Measurements from ENCODE around the gene SH3RF3.

DNA sequence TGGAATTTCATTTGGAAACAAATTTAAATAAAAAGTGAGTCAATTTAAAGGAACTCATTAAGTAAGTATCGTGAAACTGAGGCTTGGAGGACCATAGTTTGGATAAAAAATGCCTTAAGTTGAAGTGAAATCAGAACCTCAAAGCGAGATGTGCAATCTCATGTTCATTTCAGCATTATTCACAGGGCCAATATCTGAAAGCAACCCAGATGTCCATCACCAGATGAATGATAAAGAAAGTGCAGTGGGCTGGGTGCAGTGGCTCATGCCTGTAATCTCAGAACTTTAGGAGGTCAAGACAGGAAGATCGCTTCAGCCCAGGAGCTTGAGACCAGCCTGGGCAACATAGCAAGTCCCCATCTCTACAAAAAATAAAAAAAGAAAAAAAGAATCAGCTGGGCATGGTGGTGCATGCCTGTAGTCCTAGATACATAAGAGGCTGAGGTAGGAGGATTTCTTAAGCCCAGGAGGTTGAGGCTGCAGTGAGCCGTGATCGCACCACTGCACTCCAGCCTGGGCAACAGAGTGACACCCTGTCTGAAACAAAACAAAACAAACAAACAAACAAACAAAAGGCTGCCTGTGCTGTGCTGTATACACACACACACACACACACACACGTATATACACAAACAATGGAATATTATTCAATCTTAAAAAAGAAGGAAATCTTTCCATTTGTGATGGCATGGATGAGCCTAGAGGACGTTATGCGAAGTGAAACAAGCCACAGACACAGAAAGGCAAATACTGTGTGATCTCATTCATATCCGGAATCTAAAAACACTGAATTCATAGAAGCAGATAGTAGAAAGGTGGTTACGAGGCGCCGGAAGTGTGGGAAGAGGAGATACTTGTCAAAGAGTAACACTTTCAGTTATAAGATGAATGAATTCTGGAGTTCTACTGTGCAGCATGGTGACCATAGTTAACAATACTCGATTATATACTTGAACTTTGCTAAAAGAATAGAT, 14.5 kb downstream of the SH3RF3 start:
- TF ChIP-seq CTCF (conservative IDR thresholded peaks at IDR 0.05 in 1 of 2, IDR thresholded peaks at IDR 0.05 in 1 of 2; ENCODE audit: low read depth in 1 of 2, low read length in 2 of 2) (no peak), EZH2 (IDR thresholded peaks at IDR 0.05; ENCODE audit: low read length, missing control alignments) (no peak)

Data from fibroblast of lung (primary cell).